ENCODE results near the gene LRRC37B.
"Not testable (repeated sequence)": the region's sequence is repeated elsewhere in the genome, so short reads cannot be mapped to it uniquely, and the experiment has no call there.

The LRRC37B gene

DNA sequence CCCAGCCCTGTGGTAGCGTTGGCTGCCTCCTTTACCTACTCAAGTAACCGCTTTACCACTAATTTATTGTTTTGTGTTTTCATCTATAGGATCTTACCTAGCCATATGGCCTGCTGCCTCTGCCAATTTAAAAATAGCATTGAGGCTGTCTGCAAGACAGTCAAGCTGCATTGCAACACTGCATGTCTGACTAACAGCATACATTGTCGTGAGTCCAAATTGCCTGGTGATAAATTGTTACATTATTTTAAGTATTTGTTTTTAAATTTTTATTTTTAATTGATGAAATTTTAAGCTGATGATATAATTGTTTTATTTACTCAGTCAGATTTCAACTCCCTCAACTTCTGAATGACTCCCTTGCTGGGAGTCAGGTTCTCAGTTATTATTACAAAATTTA is 38.4 kb downstream of the LRRC37B start:
- not testable (repeated sequence) for H3K4me1 ChIP-seq (ENCODE audit: control insufficient read depth in 1 of 2, insufficient read depth in 1 of 2, low read depth in 1 of 2, low read length in 1 of 2); H3K4me3 ChIP-seq (ENCODE audit: low read depth in 1 of 2, low read length in 1 of 2); H3K27ac ChIP-seq; H3K27me3 ChIP-seq; H3K9me3 ChIP-seq
- peaks cover 47% of the 10 kb centered on the region for H3K36me3 ChIP-seq

DNA sequence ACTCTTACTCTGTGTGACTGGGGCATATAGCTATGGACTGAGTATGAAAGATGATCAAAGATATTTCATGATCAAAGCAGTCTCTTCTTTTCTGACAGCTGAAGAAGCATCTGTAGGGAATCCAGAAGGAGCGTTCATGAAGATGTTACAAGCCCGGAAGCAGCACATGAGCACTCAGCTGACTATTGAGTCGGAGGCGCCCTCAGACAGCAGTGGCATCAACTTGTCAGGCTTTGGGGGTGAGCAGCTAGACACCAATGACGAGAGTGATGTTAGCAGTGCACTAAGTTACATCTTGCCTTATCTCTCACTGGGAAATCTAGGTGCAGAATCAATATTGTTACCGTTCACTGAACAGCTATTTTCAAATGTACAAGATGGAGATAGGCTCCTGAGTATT is 40.5 kb downstream of the LRRC37B start:
- not testable (repeated sequence) for H3K27me3 ChIP-seq; H3K4me1 ChIP-seq (ENCODE audit: control insufficient read depth in 1 of 2, insufficient read depth in 1 of 2, low read depth in 1 of 2, low read length in 1 of 2); H3K27ac ChIP-seq; H3K4me3 ChIP-seq (ENCODE audit: low read depth in 1 of 2, low read length in 1 of 2); H3K9me3 ChIP-seq
- H3K36me3 ChIP-seq: peaks cover 41% of the 10 kb centered on the region

DNA sequence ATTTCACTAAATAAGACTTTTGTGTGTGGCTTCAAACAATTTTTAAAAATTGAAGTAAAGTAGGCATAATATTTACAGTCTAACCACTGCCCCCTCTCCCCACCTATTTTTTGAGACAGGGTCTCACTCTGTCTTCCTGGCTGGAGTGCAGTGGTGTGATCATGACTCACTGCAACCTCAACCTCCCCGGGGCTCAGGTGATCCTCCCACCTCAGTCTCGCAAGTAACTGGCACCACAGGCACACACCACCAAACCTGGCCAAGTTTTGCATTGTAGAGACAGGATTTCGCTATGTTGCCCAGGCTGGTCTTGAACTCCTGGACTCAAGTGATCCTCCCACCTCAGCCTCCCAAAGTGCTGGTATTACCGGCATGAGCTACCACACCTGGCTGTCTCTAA is 47.8 kb downstream of the LRRC37B start:
- H3K27ac ChIP-seq; H3K27me3 ChIP-seq; H3K4me3 ChIP-seq (ENCODE audit: low read depth in 1 of 2, low read length in 1 of 2); H3K4me1 ChIP-seq (ENCODE audit: control insufficient read depth in 1 of 2, insufficient read depth in 1 of 2, low read depth in 1 of 2, low read length in 1 of 2); H3K9me3 ChIP-seq: not testable (repeated sequence)
- H3K36me3 ChIP-seq: peaks cover 13% of the 10 kb centered on the region

DNA sequence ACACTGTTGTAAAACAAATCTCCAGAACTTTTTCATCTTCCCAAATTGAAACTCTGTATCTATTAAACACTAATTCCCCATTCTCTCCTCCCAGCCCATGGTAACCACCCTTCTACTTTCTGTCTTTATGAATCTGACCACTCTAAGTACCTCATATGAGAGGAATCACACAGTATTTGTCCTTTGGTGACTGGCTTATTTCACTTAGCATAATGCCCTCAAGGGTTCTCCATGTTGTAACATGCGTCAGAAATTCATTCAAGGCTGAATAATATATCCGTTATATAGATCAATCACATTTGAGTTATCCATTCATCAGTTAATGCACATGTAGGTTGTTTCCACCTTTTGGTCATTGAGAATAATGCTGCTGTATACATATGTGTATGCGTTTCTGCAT is 48.2 kb downstream of the LRRC37B start:
- not testable (repeated sequence) for H3K27me3 ChIP-seq; H3K9me3 ChIP-seq; H3K4me3 ChIP-seq (ENCODE audit: low read depth in 1 of 2, low read length in 1 of 2); H3K27ac ChIP-seq; H3K4me1 ChIP-seq (ENCODE audit: control insufficient read depth in 1 of 2, insufficient read depth in 1 of 2, low read depth in 1 of 2, low read length in 1 of 2)
- peaks cover 13% of the 10 kb centered on the region for H3K36me3 ChIP-seq

DNA sequence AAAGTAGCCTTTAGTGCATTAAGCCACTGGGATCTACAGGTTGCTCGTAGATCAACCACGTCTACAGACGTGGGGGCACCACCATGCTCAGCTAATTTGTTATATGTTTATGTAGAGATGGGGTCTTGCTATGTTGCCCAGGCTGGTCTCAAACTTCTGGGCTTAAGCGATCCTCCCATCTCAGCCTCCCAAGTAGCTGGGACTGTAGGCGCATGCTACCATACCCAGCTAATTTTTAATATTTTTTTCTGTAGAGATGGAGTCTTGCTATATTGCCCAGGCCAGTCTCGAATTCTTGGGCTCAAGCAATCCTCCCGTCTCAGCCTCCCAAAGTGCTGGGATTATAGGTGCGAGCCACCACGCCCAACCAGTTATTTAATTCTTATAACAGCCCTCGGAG is 49.3 kb downstream of the LRRC37B start:
- H3K4me3 ChIP-seq (ENCODE audit: low read depth in 1 of 2, low read length in 1 of 2); H3K9me3 ChIP-seq; H3K36me3 ChIP-seq; H3K27me3 ChIP-seq; H3K4me1 ChIP-seq (ENCODE audit: control insufficient read depth in 1 of 2, insufficient read depth in 1 of 2, low read depth in 1 of 2, low read length in 1 of 2); H3K27ac ChIP-seq: not testable (repeated sequence)

DNA sequence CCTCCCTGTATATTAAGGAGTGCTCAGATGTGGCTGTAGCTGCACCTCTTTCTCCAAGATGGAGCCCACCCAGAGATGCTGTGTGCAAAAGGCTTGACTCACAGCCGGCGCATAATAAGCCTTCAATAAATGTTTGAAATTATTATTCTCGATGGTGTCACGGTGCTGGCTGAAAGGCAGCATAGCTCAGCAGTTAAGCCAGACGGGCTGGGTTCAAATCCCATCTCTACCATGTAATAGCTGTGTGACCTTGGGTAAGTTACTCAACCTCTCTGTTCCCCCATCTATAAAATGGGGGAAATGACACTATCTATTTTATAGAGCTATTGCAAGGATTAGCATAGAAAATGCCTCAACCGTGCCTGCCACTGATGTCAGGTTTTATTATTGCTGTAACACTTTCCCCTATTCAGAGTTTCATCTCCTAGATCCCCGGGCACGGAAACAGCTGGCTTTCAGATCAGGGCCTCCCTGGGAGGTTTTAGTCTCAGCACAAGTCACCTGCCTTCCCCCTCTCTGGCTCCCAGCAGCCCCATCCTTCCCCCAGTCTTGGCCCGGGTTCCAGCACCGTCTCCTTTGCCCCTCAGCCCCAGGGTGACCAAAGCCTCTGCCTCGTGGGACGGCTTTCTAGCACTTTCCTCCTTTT is 50.4 kb downstream of the LRRC37B start:
- H3K27ac ChIP-seq: not testable (repeated sequence)

DNA sequence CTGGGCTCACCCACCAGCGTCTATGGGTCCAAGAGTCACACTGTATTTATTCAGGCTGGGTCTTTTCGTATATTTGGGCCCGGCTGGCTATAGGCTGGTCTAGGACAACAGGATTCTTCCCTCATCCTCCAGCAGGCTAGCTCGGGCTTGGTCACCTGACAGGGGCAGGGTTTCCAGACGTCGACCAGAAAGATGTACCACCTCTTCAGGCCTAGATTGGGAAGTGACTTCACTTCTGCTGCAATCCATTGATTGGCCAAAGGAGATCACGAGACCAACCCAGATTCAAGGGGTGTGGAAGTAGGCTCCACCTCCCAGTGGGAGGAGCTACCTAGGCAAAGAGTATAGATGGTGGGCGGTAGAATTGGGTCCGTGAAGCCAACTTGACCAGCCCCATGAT is 53.5 kb downstream of the LRRC37B start:
- not testable (repeated sequence) for H3K4me1 ChIP-seq (ENCODE audit: control insufficient read depth in 1 of 2, insufficient read depth in 1 of 2, low read depth in 1 of 2, low read length in 1 of 2); H3K27ac ChIP-seq; H3K4me3 ChIP-seq (ENCODE audit: low read depth in 1 of 2, low read length in 1 of 2); H3K27me3 ChIP-seq; H3K36me3 ChIP-seq; H3K9me3 ChIP-seq

More for the DNA sequence above, 50.4 kb downstream of the LRRC37B start:
- not testable (repeated sequence) for H3K36me3 ChIP-seq; H3K9me3 ChIP-seq; H3K4me3 ChIP-seq (ENCODE audit: low read depth in 1 of 2, low read length in 1 of 2); H3K4me1 ChIP-seq (ENCODE audit: control insufficient read depth in 1 of 2, insufficient read depth in 1 of 2, low read depth in 1 of 2, low read length in 1 of 2); H3K27me3 ChIP-seq

DNA sequence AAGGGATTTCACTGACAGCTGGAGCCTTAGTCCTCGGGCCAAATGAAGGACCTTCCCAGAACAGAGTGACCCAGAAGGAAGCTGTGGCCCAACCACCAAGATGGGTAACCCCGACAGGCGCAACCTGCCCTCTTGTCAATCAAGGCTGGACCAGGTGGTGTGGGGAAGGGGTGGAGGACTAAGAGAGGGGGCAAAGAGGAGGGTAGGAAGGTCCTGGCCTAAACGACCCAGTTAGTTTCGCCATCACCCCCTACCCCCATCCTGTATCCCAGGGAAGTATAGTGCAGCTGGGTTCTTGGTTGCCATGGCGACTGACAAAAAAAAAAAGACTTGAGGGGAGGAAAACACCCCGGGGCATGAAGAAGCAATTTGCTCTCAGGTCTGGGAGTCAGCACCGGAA is 54.7 kb downstream of the LRRC37B start:
- H3K9me3 ChIP-seq; H3K4me3 ChIP-seq (ENCODE audit: low read depth in 1 of 2, low read length in 1 of 2); H3K36me3 ChIP-seq; H3K27me3 ChIP-seq; H3K27ac ChIP-seq; H3K4me1 ChIP-seq (ENCODE audit: control insufficient read depth in 1 of 2, insufficient read depth in 1 of 2, low read depth in 1 of 2, low read length in 1 of 2): not testable (repeated sequence)

DNA sequence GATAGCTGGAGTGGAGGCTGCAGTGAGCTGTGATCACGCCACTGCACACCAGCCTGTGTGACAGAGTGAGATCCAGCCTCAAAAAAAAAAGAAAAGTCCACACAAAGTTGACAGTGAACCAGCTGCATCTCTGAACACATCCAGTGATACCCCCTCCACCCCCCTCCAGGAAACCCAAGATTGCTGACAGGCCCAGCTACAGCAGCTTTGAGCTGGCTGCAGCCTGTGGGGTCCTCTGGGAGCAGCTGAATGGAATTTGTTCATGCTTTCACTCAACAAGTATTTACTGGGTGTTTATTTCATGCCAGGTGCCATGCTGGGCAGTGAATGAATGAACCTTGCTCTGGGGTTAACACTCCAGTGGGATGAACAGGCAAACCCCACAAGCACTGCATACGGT is 56.9 kb downstream of the LRRC37B start:
- H3K9me3 ChIP-seq; H3K27ac ChIP-seq; H3K36me3 ChIP-seq; H3K4me1 ChIP-seq (ENCODE audit: control insufficient read depth in 1 of 2, insufficient read depth in 1 of 2, low read depth in 1 of 2, low read length in 1 of 2); H3K27me3 ChIP-seq; H3K4me3 ChIP-seq (ENCODE audit: low read depth in 1 of 2, low read length in 1 of 2): not testable (repeated sequence)

DNA sequence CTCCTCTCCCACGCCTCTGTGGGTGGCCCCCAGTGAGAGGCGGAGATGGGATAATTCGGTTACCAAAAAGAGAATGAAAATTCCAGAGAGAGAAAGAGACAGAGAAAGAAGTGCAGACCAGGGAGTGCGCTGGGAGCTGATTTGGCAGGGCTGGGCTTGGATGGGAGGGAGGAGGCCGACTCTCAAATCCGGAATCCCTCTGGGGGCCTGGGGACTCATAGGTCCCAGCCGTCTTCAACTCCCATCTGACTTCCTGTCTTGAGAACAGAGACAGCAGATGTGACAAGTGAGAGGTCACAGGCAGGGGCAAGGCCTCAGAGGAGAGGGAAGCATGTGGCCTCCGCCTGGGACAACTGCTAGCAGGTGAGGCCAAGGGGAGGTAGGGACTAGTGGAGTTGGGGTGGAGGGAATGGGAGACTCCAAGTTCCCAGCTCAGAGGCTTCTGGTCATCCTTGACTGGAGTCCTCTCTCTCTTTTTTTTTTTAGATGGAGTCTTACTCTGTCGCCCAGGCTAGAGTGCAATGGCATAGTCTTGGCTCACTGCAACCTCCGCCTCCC is 59.0 kb downstream of the LRRC37B start:
- not testable (repeated sequence) for H3K36me3 ChIP-seq

More for the DNA sequence above, 59.0 kb downstream of the LRRC37B start:
- not testable (repeated sequence) for H3K4me1 ChIP-seq (ENCODE audit: control insufficient read depth in 1 of 2, insufficient read depth in 1 of 2, low read depth in 1 of 2, low read length in 1 of 2); H3K4me3 ChIP-seq (ENCODE audit: low read depth in 1 of 2, low read length in 1 of 2); H3K27me3 ChIP-seq; H3K9me3 ChIP-seq; H3K27ac ChIP-seq

Data from neutrophil (primary cell).